K562 (cell line): ENCODE data around the gene RBM15. TPM values are rescaled to one million over a fixed set of nuclear protein-coding genes. Genes with fewer than 3 reads are reported as not detected.
A peak's percentile ranks its signal among the peaks of the same experiment; 100 is the strongest.

ENCODE experiments used
- CREBBP ChIP-seq: IDR thresholded peaks from one replicate; pipeline ENCODE4 v1.6.1; 2012; ENCODE audit warnings: low read depth, mild to moderate bottlenecking, control low read depth, inconsistent platforms, low read length
- FOXK2 ChIP-seq, 2 experiments: fragments of 450-650 bp; IDR thresholded peaks in 1 of 2; conservative IDR thresholded peaks in 1 of 2; 2 replicates each; pipeline ENCODE4 v1.6.1; 2016; ENCODE audit warnings: low read depth in 2 of 2, mild to moderate bottlenecking in 1 of 2
- PPARD ChIP-seq: fragments of 250-450 bp; sonication (Bioruptor Pico); IDR thresholded peaks from 2 replicates; pipeline ENCODE4 v1.8.0; 2022; ENCODE audit warnings: inconsistent platforms, mild to moderate bottlenecking, moderate library complexity
- RBFOX2 ChIP-seq: fragments of 200-400 bp; formaldehyde crosslinking; IDR thresholded peaks from 2 replicates; pipeline ENCODE4 v1.6.1; 2017; ENCODE audit warnings: low read depth, mild to moderate bottlenecking, low read length, moderate library complexity
- SMARCA4 ChIP-seq: fragments of 450-650 bp; IDR thresholded peaks from 2 replicates; pipeline ENCODE4 v1.6.1; 2016
- SMARCC2 ChIP-seq: fragments of 450-650 bp; IDR thresholded peaks from 2 replicates; pipeline ENCODE4 v1.6.1; 2017; ENCODE audit warnings: antibody characterized with exemption, moderate library complexity, mild to moderate bottlenecking, low read depth
- TBP ChIP-seq: optimal IDR thresholded peaks from 2 replicates; pipeline ENCODE3; 2011; ENCODE audit warnings: low read depth, low read length, improper control_type of control experiment
- TGIF2 ChIP-seq: sonication (generic); formaldehyde crosslinking; IDR thresholded peaks from 2 replicates; pipeline ENCODE4 v1.8.1; 2022; ENCODE audit warnings: mild to moderate bottlenecking, missing genetic modification reagents, moderate library complexity
- XRCC4 ChIP-seq: IDR thresholded peaks from one replicate; pipeline ENCODE4 v1.6.1; 2011; ENCODE audit not compliant: insufficient read depth, insufficient read length; ENCODE audit errors: extremely low read depth
- polyA plus RNA-seq, 8 experiments: library from polyadenylated mRNA; depleted of rRNA in 4 of 8; stranded (reverse) in 5 of 8; unstranded in 3 of 8; fragments of >200 nt; fragmentation: Nextera tagmentation in 2 of 8; fragmentation: Illumina TruSeq in 1 of 8; extraction: Ambion mirVana in 2 of 8; extraction: Trizol in 1 of 8; gene quantifications; 2 replicates each; pipeline versions ENCODE4 v1.2.1 to v1.2.3, GENCODE V29; 2011 to 2014; ENCODE audit warnings: inconsistent platforms in 1 of 8, missing spikeins in 1 of 8
- total RNA-seq, 7 experiments: library from RNA; depleted of rRNA in 6 of 7; stranded (reverse); fragments of >200 nt in 6 of 7; fragmentation: Illumina TruSeq in 2 of 7; extraction: Trizol in 2 of 7; gene quantifications; 2 replicates each; pipeline versions ENCODE4 v1.2.1 to v1.2.3, GENCODE V29; 2011 to 2021; ENCODE audit warnings: low replicate concordance in 1 of 7
- TF ChIP-seq, protein P1 (sequence below), 2 experiments: fragments of 450-650 bp in 1 of 2; sonication (generic) in 1 of 2; formaldehyde crosslinking in 1 of 2; IDR thresholded peaks; 2 replicates each; pipeline versions ENCODE4 v1.7.1 to v1.9.0; 2016 to 2022; ENCODE audit warnings: inconsistent platforms in 1 of 2, mild to moderate bottlenecking in 1 of 2, missing genetic modification reagents in 1 of 2
- TF ChIP-seq, protein P2 (sequence below): fragments of 450-650 bp; IDR thresholded peaks from 2 replicates; pipeline ENCODE4 v1.6.1; 2014; ENCODE audit warnings: low read depth, mild to moderate bottlenecking, moderate library complexity, borderline replicate concordance
- TF ChIP-seq, protein P3 (sequence below): fragments of 450-650 bp; conservative IDR thresholded peaks from 2 replicates; pipeline ENCODE4 v1.6.1; 2016; ENCODE audit warnings: missing genetic modification characterization, low read depth, mild to moderate bottlenecking, missing compliant biosample characterization, moderate library complexity
- TF ChIP-seq, protein P4 (sequence below): fragments of 450-650 bp; formaldehyde crosslinking; IDR thresholded peaks from 2 replicates; pipeline ENCODE4 v1.4.0; 2022; ENCODE audit warnings: missing genetic modification characterization

Gene RBM15
- total and polyA plus RNA-seq, 9 of the 15 experiments (the other 6 are each of a cell fraction or from before 2014, with no cell fraction given) = 2.4 to 63.4 (median 28.2) TPM

DNA sequence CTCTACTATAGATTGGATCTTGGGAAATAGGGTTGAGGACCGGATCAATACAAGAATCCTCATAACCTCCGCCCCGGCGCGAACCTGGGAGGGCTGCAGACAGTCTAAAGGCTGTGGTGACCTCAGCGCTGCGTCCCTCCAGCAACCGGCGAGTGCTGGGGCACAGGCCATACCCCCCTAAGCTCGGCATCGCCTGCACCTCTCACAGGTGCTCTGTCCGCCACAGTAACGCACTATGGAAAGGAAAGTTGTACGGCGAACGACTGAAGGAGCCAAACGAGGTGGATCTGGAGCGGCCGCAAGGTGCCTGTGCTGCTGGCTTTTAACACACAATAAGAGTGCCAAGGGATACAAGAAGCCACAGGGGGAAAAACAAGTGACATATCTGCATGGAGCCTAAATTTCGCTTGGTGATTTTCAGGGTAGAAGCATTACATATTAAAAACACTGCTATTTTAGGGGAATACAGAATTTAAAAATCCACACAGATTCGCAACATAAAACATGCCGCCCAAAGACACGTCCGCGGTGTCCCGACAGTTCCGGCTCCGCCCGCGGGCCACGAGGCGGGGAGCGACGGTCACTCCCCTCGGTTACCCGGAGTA lies 1.4 kb upstream of the RBM15 start (continued):
- TF ChIP-seq, protein P1, sequence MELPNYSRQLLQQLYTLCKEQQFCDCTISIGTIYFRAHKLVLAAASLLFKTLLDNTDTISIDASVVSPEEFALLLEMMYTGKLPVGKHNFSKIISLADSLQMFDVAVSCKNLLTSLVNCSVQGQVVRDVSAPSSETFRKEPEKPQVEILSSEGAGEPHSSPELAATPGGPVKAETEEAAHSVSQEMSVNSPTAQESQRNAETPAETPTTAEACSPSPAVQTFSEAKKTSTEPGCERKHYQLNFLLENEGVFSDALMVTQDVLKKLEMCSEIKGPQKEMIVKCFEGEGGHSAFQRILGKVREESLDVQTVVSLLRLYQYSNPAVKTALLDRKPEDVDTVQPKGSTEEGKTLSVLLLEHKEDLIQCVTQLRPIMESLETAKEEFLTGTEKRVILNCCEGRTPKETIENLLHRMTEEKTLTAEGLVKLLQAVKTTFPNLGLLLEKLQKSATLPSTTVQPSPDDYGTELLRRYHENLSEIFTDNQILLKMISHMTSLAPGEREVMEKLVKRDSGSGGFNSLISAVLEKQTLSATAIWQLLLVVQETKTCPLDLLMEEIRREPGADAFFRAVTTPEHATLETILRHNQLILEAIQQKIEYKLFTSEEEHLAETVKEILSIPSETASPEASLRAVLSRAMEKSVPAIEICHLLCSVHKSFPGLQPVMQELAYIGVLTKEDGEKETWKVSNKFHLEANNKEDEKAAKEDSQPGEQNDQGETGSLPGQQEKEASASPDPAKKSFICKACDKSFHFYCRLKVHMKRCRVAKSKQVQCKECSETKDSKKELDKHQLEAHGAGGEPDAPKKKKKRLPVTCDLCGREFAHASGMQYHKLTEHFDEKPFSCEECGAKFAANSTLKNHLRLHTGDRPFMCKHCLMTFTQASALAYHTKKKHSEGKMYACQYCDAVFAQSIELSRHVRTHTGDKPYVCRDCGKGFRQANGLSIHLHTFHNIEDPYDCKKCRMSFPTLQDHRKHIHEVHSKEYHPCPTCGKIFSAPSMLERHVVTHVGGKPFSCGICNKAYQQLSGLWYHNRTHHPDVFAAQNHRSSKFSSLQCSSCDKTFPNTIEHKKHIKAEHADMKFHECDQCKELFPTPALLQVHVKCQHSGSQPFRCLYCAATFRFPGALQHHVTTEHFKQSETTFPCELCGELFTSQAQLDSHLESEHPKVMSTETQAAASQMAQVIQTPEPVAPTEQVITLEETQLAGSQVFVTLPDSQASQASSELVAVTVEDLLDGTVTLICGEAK (IDR thresholded peaks at IDR 0.05) = peak; percentile 72
- TF ChIP-seq, protein P1 (CRISPR knock-in tag; IDR thresholded peaks at IDR 0.05) = no peak
- TF ChIP-seq TBP = peak; percentile 15
- peak in 1 of 2 experiments; percentile 73; a peak in 1 of 4 replicates for TF ChIP-seq FOXK2 (conservative IDR thresholded peaks at IDR 0.05 in 1 of 2, IDR thresholded peaks at IDR 0.05 in 1 of 2; ENCODE audit: low read depth in 2 of 2)
- TF ChIP-seq, protein P2, sequence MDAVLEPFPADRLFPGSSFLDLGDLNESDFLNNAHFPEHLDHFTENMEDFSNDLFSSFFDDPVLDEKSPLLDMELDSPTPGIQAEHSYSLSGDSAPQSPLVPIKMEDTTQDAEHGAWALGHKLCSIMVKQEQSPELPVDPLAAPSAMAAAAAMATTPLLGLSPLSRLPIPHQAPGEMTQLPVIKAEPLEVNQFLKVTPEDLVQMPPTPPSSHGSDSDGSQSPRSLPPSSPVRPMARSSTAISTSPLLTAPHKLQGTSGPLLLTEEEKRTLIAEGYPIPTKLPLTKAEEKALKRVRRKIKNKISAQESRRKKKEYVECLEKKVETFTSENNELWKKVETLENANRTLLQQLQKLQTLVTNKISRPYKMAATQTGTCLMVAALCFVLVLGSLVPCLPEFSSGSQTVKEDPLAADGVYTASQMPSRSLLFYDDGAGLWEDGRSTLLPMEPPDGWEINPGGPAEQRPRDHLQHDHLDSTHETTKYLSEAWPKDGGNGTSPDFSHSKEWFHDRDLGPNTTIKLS = peak; percentile 86; the same call in 1 of the 2 replicates
- TF ChIP-seq XRCC4 = no peak
- 0 out of 2 replicates have a peak, but pooled peaks have one; percentile 23 for TF ChIP-seq TGIF2 (CRISPR knock-in tag)
- no peak; the same call in 1 of the 2 replicates for TF ChIP-seq SMARCC2
- TF ChIP-seq, protein P3, sequence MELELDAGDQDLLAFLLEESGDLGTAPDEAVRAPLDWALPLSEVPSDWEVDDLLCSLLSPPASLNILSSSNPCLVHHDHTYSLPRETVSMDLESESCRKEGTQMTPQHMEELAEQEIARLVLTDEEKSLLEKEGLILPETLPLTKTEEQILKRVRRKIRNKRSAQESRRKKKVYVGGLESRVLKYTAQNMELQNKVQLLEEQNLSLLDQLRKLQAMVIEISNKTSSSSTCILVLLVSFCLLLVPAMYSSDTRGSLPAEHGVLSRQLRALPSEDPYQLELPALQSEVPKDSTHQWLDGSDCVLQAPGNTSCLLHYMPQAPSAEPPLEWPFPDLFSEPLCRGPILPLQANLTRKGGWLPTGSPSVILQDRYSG = 0 out of 2 replicates have a peak, but pooled peaks have one; percentile 42
- no peak for TF ChIP-seq RBFOX2
- TF ChIP-seq, protein P4, sequence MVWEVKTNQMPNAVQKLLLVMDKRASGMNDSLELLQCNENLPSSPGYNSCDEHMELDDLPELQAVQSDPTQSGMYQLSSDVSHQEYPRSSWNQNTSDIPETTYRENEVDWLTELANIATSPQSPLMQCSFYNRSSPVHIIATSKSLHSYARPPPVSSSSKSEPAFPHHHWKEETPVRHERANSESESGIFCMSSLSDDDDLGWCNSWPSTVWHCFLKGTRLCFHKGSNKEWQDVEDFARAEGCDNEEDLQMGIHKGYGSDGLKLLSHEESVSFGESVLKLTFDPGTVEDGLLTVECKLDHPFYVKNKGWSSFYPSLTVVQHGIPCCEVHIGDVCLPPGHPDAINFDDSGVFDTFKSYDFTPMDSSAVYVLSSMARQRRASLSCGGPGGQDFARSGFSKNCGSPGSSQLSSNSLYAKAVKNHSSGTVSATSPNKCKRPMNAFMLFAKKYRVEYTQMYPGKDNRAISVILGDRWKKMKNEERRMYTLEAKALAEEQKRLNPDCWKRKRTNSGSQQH (CRISPR knock-in tag) = peak; percentile 46; the same call in 1 of the 2 replicates
- TF ChIP-seq PPARD (CRISPR knock-in tag) = no peak
- TF ChIP-seq CREBBP = no peak
- 0 out of 2 replicates have a peak, but pooled peaks have one; percentile 52 for TF ChIP-seq SMARCA4
